GM03348 (cell line): ENCODE measurements around the gene GRIN3B.
A peak's percentile ranks its signal among the peaks of the same experiment; 100 is the strongest.
"Not testable (repeated sequence)": the region's sequence is repeated elsewhere in the genome, so short reads cannot be mapped to it uniquely, and the experiment has no call there.

Experiments
- DNase-seq: peaks from one replicate; pipeline ENCODE4 v3.0.0; 2012; ENCODE audit warnings: low spot score

The GRIN3B gene, protein sequence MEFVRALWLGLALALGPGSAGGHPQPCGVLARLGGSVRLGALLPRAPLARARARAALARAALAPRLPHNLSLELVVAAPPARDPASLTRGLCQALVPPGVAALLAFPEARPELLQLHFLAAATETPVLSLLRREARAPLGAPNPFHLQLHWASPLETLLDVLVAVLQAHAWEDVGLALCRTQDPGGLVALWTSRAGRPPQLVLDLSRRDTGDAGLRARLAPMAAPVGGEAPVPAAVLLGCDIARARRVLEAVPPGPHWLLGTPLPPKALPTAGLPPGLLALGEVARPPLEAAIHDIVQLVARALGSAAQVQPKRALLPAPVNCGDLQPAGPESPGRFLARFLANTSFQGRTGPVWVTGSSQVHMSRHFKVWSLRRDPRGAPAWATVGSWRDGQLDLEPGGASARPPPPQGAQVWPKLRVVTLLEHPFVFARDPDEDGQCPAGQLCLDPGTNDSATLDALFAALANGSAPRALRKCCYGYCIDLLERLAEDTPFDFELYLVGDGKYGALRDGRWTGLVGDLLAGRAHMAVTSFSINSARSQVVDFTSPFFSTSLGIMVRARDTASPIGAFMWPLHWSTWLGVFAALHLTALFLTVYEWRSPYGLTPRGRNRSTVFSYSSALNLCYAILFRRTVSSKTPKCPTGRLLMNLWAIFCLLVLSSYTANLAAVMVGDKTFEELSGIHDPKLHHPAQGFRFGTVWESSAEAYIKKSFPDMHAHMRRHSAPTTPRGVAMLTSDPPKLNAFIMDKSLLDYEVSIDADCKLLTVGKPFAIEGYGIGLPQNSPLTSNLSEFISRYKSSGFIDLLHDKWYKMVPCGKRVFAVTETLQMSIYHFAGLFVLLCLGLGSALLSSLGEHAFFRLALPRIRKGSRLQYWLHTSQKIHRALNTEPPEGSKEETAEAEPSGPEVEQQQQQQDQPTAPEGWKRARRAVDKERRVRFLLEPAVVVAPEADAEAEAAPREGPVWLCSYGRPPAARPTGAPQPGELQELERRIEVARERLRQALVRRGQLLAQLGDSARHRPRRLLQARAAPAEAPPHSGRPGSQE

GRCh38 chr19:1000095-1000494, at the start of gene GRIN3B:
Gene GRIN3B, plus strand, starts transcription at chr19:1000419. Its CDS starts 19 bp downstream, at chr19:1000438.
- peak; percentile 88 for DNase-seq

GRCh38 chr19:952049-952679, 48.1 kb upstream of the GRIN3B start:
- no peak for DNase-seq

DNA sequence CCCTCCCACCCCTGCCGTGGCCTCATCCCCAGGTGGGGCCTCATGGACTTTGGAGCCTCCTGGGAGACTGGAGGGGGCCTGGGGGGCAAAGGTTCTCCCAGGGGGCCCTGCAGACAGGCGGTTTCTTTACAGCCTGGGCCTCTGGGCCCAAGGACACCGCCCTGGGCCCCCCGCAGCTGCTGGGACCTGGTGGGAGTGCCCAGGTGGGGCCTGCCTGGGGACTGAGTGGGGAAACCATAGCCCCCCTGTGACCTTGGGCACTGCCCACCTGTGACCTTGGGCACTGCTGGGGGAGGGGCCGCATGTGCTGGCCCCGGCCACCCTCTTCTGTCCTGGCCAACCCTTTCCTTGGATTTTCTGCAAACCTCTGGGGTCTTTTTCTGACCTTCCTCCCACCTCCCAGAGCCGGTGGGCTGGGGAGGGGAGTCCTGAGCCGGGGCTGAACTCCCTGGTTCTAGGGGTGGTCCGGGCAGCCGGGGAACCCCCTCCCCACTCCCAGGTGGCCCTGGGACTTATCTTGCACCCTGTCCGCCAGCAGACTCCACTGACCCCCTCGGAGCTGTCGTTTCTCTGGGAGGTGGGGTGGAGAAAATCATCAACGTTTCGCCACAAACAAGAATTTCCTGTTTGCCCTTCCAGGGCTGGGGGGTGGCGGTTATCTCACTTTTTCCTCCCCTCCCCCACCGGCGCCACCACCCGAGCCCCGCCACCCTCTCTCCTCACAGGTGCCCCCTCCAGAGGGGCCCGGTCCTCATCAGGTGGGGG, 47.4 kb upstream of the GRIN3B start:
- peak; percentile 48 for DNase-seq

GRCh38 chr19:953445-954271, 46.6 kb upstream of the GRIN3B start:
- DNase-seq: no peak

GRCh38 chr19:954272-954671, 45.9 kb upstream of the GRIN3B start:
- no peak for DNase-seq

- DNase-seq: no peak
These were observed 45.3 kb upstream of the GRIN3B start for GRCh38 chr19:954672-955494.

DNA sequence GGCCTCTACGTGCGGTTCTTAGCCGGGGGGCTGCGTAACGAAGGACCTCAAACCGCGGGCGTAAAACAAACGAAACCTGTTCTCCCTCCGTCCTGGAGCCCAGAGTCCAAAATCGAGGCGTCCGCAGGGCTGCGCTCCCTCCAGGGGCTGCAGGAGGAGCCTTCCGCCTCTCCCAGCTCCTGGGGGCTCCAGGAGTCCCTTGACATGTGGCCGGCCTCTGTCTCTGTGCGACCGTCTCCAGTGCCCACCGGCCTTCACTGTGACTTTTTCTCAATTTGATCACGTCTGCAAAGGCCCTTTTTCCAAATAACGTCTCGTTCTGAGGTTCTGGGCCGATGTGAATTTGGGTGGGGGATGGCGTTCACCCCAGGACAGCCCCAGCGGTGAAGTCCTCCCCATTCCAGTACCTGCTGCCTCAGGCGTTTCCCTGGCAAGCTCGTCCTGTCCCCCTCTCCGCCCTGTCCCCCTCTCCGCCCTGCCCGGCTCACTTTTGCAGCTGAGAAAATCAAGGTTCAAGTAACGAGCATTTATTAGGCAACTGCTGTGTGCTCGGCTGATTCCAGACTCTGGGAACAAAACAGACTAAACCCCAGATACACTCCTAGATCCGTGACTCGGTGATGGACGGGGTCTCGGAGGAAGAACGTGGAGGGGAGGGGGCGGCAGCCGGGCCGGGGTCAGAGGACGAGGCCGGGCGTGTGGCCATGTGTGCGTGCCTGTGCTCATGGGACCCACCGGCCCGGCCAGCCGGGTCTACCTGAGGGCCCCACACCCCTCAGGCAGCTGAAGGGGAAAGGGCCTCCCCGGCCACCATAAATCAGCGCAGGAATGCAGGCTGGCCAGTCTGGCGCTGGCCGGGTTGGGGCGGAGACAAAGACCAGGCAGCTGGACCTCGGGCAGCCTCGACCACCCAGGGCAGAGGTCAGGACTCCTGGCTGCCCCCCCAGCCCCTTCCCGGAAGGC, 44.1 kb upstream of the GRIN3B start:
- DNase-seq: no peak

DNA sequence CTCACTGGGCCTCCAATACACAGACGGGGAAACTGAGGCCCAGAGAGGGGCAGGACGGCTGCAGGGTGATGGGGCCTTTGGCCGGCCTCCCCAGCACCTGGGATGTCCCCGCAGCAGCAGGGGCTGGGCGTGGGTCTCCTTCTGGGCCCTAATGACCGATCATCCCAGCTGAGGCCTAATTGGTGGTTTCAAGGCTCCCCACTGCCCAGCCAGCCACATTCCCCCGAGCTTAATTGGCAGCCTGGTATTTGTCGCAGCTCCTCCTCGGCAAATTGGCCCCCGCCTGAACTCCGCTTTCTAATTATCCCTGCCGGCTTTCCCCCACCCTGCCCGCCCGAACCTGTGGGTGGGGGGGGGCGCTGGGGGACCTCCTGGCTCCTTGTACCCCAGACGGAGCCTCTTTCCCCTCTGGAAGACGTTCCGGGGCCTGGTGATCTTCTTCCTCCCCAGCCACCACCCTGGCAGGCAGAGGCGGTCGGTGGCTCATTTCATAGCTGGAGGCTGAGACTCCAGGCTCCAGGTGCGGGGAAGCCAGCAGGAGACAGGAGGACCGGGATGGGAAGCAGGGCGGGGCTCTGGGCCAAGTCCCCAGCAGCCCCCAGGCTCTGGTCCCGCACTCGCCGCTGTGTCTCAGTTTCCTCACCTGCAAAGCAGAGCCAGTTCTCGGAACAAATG, 43.3 kb upstream of the GRIN3B start:
- peak; percentile 86 for DNase-seq

DNA sequence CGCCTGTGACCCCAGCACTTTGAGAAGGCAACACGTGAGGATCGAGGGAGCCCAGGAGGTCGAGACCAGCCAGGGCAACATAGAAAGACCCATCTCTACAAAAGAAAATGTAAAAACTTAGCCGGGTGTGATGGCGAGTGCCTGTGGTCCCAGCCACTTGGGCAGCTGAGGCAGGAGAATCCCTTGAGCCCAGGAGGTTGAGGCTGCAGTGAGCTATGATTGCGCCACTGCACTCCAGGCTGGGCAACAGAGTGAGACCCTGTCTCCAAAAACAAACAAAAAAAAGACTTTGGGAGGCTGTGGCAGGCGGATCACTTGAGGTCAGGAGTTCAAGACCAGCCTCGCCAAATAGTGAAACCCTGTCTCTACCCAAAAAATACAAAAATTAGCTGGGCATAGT, 42.6 kb upstream of the GRIN3B start:
- not testable (repeated sequence) for DNase-seq

DNA sequence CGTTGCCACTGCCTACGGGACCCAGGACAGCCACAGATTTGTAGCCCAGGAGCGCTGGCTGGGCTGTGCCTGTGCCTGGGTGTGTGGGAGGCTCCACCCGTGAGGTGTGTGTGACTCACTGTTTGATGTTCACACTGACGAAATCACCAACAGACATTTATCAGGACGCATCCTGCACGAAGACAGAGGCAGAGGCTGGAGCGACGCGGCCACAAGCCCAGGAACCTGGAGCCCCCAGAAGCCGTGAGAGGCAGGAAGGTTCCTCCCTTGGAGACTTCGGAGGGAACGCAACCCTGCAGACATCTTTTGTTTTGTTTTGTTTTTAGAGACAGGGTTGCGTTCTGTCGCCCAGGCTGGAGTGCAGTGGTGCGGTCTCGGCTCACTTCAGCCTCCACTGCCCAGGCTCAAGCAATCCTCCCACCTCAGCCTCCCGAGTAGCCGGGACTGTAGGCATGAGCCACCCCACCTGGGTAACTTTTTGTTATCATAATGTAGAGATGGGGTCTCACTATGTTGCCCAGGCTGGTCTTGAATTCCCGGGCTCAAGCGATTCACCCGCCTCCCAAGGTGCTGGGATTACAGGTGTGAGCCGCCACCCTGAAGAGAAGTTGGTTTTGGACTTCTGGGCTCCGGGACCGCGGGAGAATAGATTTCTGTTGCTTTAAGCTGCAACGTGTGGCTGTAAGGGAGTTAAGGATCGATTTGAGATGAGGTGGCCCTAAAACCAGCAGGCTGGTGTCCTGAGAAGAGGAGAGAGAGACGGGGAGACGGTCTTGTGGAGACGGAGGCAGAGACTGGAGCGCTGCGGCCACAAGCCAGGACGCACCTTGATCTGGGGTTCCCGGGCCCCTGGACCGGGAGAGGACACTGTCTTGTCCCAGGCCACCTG, 41.0 kb upstream of the GRIN3B start:
- no peak for DNase-seq

DNA sequence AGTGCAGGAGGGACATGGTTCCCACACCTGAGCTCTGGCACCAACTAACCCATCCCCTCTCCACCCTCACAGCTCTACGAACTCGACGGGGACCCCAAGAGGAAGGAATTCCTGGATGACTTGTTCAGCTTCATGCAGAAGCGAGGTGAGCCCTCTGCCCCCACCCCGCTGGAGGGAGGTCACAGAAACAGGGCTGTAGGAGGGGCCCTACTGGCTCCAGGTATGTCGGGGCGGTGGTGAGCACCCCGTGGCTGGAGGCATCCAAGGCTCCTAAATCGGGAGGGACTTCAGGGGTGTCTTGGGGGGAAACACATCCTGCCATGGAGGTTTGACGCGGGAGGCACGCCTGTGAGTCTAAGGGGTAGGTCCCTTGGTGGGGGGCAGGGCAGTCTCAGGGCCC, 40.2 kb upstream of the GRIN3B start:
- DNase-seq: no peak

DNA sequence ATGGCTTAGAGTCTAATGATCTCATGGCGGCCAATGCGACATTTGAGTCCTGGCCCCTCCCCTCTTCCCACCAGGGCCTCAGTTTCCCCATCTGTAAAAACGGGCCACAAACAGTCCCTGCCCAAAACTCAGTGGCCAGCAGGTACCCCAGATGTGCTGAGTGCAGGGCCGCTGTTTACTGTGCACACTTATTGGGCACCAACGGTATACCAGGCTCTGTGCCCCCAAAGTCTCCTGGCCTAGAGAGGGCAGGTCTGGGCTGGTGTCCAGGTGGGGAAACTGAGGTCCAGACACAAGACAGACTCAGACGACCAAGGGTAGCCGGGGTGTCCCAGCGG, 39.6 kb upstream of the GRIN3B start:
- no peak for DNase-seq

DNA sequence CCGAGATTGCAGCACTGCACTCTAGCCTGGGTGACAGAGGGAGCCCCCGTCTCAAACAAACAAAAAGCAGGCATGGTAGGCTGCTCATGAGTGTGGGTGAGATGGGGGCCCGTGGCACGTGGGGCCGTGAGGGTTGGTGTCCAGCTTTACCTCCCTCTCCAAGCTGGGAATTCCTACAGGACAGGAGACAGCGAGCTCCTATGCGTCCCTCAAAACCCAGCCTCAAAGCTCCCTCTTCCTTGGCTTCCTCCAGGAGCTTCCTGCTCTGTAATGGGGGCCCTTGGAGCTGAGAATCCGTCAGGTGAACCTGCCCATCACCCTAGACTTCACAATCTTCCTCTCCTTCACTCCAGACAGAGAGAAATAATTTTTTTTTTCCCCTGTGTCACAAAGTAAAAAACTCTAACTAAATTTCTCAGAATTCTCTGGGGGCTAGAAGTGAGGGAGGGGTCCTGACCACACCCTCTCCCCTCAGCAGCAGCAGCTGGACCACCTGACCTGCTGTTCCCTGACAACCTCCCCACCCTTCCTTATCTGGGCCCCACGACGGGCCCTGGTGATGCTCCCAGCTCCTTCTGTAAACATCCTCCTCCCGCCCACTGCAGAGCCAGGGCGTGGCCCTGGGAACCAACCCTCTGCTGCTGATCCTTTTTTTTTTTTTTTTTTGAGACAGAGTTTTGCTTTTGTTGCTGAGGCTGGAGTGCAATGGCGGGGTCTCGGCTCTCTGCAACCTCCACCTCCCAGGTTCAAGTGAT, 38.2 kb upstream of the GRIN3B start:
- peak; percentile 74 for DNase-seq

GRCh38 chr19:962683-963400, 37.4 kb upstream of the GRIN3B start:
- DNase-seq: no peak

DNA sequence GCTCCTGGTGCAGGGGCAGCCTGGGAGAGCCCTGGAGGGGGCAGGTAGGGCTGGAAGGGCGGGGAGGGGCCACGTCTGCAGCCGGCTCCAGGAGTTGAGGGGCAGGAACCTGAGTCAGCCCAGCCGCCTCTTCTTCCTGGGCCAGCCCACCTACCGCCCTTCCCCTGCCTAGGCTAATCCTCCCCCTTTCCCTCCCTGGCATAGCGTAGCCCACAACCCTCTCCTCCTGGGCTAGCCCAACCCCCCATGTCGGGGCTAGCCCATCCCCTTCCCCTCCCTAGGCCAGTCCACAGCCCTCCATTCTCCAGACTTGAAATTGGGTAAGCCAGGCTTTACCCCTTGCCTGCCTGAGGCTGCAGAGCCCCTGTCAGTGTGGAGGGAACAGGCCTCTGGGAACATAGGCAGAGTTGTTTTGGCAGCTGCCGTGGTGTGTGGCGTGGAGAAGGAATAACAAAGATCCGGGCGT, 36.7 kb upstream of the GRIN3B start:
- no peak for DNase-seq

- DNase-seq: no peak
These were observed 36.1 kb upstream of the GRIN3B start for GRCh38 chr19:964116-964520.
